PC-3 (cell line): ENCODE results near the gene TMEM41A. TPM values are rescaled to one million over a fixed set of nuclear protein-coding genes. Genes with fewer than 3 reads are reported as not detected.

Experiments used
- total RNA-seq: library from RNA; depleted of rRNA; stranded (reverse); fragments of >200 nt; gene quantifications from 2 replicates; pipeline ENCODE4 v1.2.3, GENCODE V29; 2014; rRNA removed

TMEM41A gene
- total RNA-seq, 1 experiment from 2014 or later: 25.3 TPM

Other genes with a start within 250 kb of the TMEM41A start
- gene EHHADH, start 245.0 kb downstream of the TMEM41A start, total RNA-seq: 6.6 and 7.1 TPM in 2 replicates
- 24.0 and 24.4 TPM in 2 replicates for gene MAP3K13, start 135.9 kb downstream of the TMEM41A start, total RNA-seq
- gene LIPH, start 53.6 kb upstream of the TMEM41A start, total RNA-seq: 0.35 and 1.0 TPM in 2 replicates
- gene SENP2, start 87.3 kb upstream of the TMEM41A start, total RNA-seq: 44.3 and 46.4 TPM in 2 replicates